Fibroblast of villous mesenchyme (primary cell): Measurements from ENCODE around the gene MTHFS. TPM values are rescaled to one million over a fixed set of nuclear protein-coding genes. Genes with fewer than 3 reads are reported as not detected.

Experiments used
- DNase-seq: peaks from one replicate; pipeline ENCODE4 v3.0.0-alpha.2; 2010; ENCODE audit warnings: low read depth
- H3K4me3 ChIP-seq: 2 replicates; pipeline ENCODE4 v1.5.1; 2011; ENCODE audit warnings: low read depth, mild to moderate bottlenecking, low read length
- total RNA-seq: library from RNA; depleted of rRNA; stranded (reverse); fragments of >200 nt; gene quantifications from 2 replicates; pipeline ENCODE4 v1.2.3, GENCODE V29; 2012
- TF ChIP-seq, protein P1 (sequence below): IDR thresholded peaks from 2 replicates; pipeline ENCODE4 v1.5.1; 2012; ENCODE audit warnings: low read depth, mild to moderate bottlenecking, low read length; ENCODE audit not compliant: insufficient read depth

The MTHFS gene
- total RNA-seq, 1 donor = 9.5 TPM

DNA sequence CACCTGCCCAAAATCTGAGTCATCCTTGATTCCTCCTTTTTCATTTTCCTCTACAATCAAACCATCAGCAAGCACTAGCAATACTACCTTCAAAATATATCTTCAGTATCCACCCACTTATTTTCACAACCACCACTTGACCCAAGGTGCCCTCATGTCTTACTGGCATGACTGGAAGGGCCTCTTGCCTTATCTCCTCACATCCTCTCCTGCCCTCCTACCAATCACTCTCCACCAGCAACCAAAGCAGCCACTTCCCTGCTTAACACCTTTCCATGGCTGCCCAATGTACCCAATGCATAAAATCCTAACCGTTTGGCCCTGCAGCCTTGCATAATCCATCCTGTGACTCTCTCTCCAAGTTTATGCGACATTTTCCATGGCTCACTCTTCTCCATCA is 76.0 kb downstream of the MTHFS start:
- no peak overlapping the region for H3K4me3 ChIP-seq
- TF ChIP-seq, protein P1, sequence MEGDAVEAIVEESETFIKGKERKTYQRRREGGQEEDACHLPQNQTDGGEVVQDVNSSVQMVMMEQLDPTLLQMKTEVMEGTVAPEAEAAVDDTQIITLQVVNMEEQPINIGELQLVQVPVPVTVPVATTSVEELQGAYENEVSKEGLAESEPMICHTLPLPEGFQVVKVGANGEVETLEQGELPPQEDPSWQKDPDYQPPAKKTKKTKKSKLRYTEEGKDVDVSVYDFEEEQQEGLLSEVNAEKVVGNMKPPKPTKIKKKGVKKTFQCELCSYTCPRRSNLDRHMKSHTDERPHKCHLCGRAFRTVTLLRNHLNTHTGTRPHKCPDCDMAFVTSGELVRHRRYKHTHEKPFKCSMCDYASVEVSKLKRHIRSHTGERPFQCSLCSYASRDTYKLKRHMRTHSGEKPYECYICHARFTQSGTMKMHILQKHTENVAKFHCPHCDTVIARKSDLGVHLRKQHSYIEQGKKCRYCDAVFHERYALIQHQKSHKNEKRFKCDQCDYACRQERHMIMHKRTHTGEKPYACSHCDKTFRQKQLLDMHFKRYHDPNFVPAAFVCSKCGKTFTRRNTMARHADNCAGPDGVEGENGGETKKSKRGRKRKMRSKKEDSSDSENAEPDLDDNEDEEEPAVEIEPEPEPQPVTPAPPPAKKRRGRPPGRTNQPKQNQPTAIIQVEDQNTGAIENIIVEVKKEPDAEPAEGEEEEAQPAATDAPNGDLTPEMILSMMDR = no peak
- no peak for DNase-seq

DNA sequence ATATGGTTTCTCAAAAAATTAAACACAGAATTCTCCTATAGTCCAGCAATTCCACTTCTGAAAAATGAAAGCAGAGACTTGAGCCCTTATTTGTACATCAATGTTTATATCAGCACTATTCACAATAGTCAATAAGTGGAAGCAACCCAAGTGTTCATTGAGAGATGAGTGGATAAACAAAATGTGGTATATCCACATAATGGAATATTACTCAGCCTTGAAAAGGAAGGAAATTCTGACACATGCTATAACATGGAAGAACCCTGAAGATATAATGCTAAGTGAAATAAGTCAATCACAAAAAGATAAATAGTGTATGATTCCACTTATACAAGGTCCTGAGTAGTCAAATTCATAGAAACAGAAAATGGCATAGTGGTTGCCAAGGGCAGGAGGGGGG is 76.6 kb downstream of the MTHFS start:
- no peak overlapping the region for H3K4me3 ChIP-seq
- TF ChIP-seq, protein P1 = no peak
- no peak for DNase-seq

DNA sequence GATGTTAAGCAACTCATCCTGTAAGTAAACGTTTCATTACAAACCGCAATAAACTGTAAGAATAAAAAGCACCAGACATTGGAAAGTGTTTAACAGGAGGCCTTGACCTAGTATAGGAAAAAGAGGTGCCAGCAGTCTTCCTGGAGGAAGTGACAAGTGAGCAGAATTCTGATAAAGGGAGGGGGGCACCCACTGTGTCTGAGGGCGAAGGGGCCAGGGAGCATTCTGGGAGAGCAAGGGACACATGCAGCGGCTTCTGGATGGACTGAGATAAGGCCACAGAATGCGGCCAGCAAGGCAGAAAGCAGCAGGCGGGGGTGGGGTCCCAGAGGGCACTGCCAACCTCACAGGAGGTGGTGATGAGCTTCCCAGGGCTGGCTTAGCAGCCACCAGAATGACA is 80.2 kb downstream of the MTHFS start:
- no peak for DNase-seq
- H3K4me3 ChIP-seq = no peak overlapping the region
- TF ChIP-seq, protein P1 = no peak

DNA sequence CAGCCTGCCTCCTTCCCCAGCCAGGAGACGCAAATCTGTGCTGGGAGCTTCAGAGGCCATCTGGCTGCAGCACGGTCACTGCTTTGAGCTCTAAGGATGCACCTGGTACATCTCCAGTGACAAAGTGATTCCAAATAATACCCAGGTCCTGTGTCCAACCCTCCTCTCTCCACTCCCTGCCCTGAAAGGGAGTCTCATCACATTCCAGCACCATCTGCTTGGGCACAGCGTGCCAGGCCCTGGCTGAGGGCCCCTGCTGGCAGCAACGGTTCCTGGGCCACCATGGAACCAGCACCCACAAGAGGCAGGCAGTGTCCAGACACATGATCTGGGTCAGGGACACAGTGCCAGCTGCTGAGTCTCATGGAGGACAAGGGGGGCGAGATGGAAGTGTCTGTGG is 81.3 kb downstream of the MTHFS start:
- DNase-seq = no peak
- TF ChIP-seq, protein P1 = no peak

DNA sequence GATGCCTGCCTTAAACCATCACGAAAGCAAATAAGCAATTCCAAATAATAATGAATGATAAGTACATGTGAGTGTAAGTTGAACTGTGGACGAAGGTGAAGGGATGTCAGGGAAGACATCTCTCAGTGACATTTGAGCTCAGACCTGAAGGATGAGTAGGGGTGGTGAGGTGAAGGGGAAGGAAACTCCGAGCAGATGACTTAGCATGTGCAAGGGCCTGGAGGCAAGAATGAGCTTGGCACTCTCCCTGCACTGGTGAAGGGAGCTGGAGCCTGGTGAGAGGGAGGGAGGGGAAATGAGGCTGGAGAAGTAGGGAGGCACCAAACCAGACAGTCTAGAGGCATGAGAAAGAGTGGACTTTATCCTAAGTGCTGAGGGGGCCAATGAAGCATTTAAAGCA is 84.3 kb downstream of the MTHFS start:
- TF ChIP-seq, protein P1 = no peak
- no peak for DNase-seq

More for the DNA sequence above, 81.3 kb downstream of the MTHFS start:
- no peak overlapping the region for H3K4me3 ChIP-seq

DNA sequence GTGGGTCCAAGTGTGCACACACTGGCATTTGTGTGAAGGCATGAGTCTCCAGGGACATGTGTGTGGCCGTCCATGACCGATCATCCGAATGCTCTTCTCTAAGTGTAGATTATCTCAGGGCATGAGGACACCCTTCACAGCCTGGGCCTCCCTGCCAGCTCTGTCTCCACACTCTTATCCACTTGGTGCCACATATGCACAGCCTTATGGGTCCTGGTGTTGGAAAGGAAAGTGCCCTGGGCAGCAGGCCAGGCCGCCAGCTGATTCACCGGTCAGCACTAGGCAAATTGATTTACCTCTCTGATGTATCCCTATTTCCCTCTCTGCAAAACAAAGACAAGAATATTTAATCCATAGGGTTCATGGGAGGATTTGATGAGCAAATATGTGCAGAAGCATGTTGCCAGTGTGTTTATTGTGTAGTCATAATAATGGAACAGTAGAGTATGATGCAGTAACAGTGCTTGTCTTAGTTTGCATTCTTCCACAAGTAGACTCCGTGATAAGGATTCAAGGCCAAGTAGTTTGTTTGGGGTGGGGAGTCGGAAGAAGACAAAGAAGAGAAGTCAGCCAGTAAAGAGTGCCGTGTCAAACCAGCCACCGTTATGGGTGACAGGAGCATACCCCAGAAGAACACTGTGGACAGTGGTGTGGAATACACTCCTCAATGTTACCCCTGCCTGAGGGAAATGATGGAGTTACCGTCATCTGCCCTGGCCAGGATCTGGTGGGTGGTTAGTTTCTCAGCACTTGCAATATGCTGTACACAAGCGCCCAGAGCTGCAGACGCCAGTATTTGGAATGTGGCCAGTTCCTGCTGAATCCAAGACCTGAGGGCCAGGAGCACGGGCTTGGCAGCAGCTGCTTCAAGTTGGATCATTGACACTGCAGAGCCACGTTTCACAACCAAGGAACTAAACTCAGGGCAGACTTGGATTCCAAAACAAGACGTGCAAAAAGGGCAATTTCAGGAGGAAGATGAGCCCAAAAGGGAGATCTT is 85.1 kb downstream of the MTHFS start:
- peak; percentile 53 for DNase-seq
- no peak overlapping the region for H3K4me3 ChIP-seq
- TF ChIP-seq, protein P1 = no peak

More for the DNA sequence above, 84.3 kb downstream of the MTHFS start:
- no peak overlapping the region for H3K4me3 ChIP-seq
